Spleen (tissue), 11 donors: ENCODE data around the gene CHD9NB. TPM values are rescaled to one million over a fixed set of nuclear protein-coding genes. Genes with fewer than 3 reads are reported as not detected.
"Not testable (repeated sequence)": the region's sequence is repeated elsewhere in the genome, so short reads cannot be mapped to it uniquely, and the experiment has no call there.

ENCODE experiments used
- DNase-seq: peaks from one replicate; pipeline ENCODE4 v3.0.0-alpha.2; 2020
- H3K27ac ChIP-seq, 8 donors: fragments of 200-600 bp; sonication (generic) in 7 of 8; 1 replicate in 4 of 8; 2 replicates in 4 of 8; pipeline versions ENCODE4 v1.5.0 to v1.8.0; 2016 to 2021; ENCODE audit warnings: inconsistent platforms in 4 of 8, mild to moderate bottlenecking in 4 of 8, moderate library complexity in 1 of 8
- H3K27me3 ChIP-seq, 7 donors: fragments of 200-600 bp; sonication (generic) in 6 of 7; replicated peaks in 1 of 7; 1 replicate in 4 of 7; 2 replicates in 3 of 7; pipeline versions ENCODE4 v1.5.0 to v1.8.0; 2016 to 2021; ENCODE audit warnings: inconsistent platforms in 3 of 7, mild to moderate bottlenecking in 1 of 7
- H3K36me3 ChIP-seq, 6 donors: fragments of 200-600 bp; sonication (generic) in 5 of 6; 1 replicate in 4 of 6; 2 replicates in 2 of 6; pipeline versions ENCODE4 v1.5.0 to v1.8.0; 2016 to 2021; ENCODE audit warnings: inconsistent platforms in 2 of 6
- H3K4me1 ChIP-seq, 6 donors: fragments of 200-600 bp; sonication (generic) in 5 of 6; 1 replicate in 3 of 6; 2 replicates in 3 of 6; pipeline versions ENCODE4 v1.5.0 to v1.8.0; 2016 to 2021; ENCODE audit warnings: inconsistent platforms in 3 of 6
- H3K4me3 ChIP-seq, 8 donors: fragments of 200-600 bp; sonication (generic) in 7 of 8; 1 replicate in 4 of 8; 2 replicates in 4 of 8; pipeline versions ENCODE4 v1.5.0 to v1.8.0; 2016 to 2021; ENCODE audit warnings: inconsistent platforms in 4 of 8, mild to moderate bottlenecking in 4 of 8, moderate library complexity in 2 of 8
- H3K9me3 ChIP-seq, 8 donors: fragments of 200-600 bp; sonication (generic) in 7 of 8; 1 replicate in 4 of 8; 2 replicates in 4 of 8; pipeline versions ENCODE4 v1.5.0 to v1.8.0; 2016 to 2021; ENCODE audit warnings: inconsistent platforms in 4 of 8
- POLR2A ChIP-seq, 3 donors: fragments of 450-650 bp; IDR thresholded peaks; one replicate each; pipeline ENCODE4 v1.5.1; 2017; ENCODE audit warnings: antibody characterized with exemption in 3 of 3, mild to moderate bottlenecking in 1 of 3
- POLR2AphosphoS5 ChIP-seq, 3 donors: sonication (generic); formaldehyde crosslinking; IDR thresholded peaks; one replicate each; pipeline ENCODE4 v1.5.1; 2017; ENCODE audit warnings: antibody characterized with exemption in 3 of 3
- WGBS, 5 donors: extraction: QIAGEN DNeasy Blood & Tissue Kit in 3 of 5; methylation state at CpG; one replicate each; pipeline versions ENCODE4 v1.1.5 to v1.1.7; 2013 to 2018; 5-methylcytosine and 5-hydroxymethylcytosine counted together
- intact Hi-C: fragments of 100-400 bp; cut with DNase I; formaldehyde crosslinking; loops from one replicate; pipeline ENCODE4 v1.15.0; 2023; ENCODE audit warnings: low total_unique reads
- polyA plus RNA-seq, 3 donors: library from polyadenylated mRNA; stranded (reverse); fragments of 200-250 nt; gene quantifications; one replicate each; pipeline ENCODE4 v1.2.1, GENCODE V29; 2013
- total RNA-seq, 7 donors: library from RNA; depleted of rRNA in 3 of 7; stranded (reverse); fragments of >200 nt in 3 of 7; fragmentation: NEBNext Ultra II Directional in 4 of 7; extraction: Animal tissue kit (Norgen Biotek cat#: 25700) in 4 of 7; gene quantifications; one replicate each; pipeline versions ENCODE4 v1.1.0 to v1.2.1, GENCODE V29; 2016 to 2021
- TF ChIP-seq, protein P1 (sequence below), 11 experiments: fragments of 200-600 bp in 7 of 11; fragments of 450-650 bp in 4 of 11; sonication (generic) in 4 of 11; IDR thresholded peaks in 8 of 11; conservative IDR thresholded peaks in 3 of 11; 1 replicate in 7 of 11; 2 replicates in 4 of 11; pipeline versions ENCODE4 v1.4.0 to v1.8.0; 2016 to 2021; ENCODE audit warnings: antibody characterized with exemption in 11 of 11, inconsistent platforms in 4 of 11, mild to moderate bottlenecking in 1 of 11
- donor health status: healthy with polysubstance abuse.
- donor health status: DM: no; HTN: no; CAD: no; lungs with moderate emphysema.
- donor health status: DM: no; HTN: no; CAD: no.
- donor health status: Bipolar disorder and iron deficiency.
- donor health status: healthy.
- donor health status: DM: no; HTN: no; CAD: no.
- donor health status: DM: yes; HTN: yes; CAD: no.

CHD9NB gene
- total and polyA plus RNA-seq, 10 donors, result 0.10 to 0.27 TPM; not detected in 8

GRCh38 chr16:53054670-53055485 lies 2.2 kb upstream of the CHD9NB start, which contains the start of gene CHD9:
CHD9 (plus strand) TSS chr16:53054991; CDS start chr16:53156090, 101,099 bp downstream.
- intact Hi-C loops, result loop anchor here (10.0 kb wide), 4 partner anchors 80 to 230 kb away; no protein-coding TSS in a partner anchor
- Histone ChIP-seq H3K4me3 (peak within 1 kb of the TSS; percentile 55 to 79 (median 64)), H3K27me3 (no peaks in the 10 kb centered on the region), H3K9me3 (no peaks in the 10 kb centered on the region), H3K36me3 (no peaks in the 10 kb centered on the region), H3K27ac (peak within 1 kb of the TSS; percentile 76 to 90 (median 88)), H3K4me1 (peaks cover 21 to 60% (median 49%) of the 10 kb centered on the region in 6 donors)
- peak; percentile 95 for DNase-seq
- 0 to 1% (median 1%) methylated on average over 22 to 62 of the region's 62 CpGs for WGBS, 5 donors
- TF ChIP-seq POLR2AphosphoS5 (IDR thresholded peaks at IDR 0.05) (peak; percentile 77 to 88 (median 80)), POLR2A (IDR thresholded peaks at IDR 0.05) (peak in 1 of 3 donors; percentile 8)
- TF ChIP-seq, protein P1, sequence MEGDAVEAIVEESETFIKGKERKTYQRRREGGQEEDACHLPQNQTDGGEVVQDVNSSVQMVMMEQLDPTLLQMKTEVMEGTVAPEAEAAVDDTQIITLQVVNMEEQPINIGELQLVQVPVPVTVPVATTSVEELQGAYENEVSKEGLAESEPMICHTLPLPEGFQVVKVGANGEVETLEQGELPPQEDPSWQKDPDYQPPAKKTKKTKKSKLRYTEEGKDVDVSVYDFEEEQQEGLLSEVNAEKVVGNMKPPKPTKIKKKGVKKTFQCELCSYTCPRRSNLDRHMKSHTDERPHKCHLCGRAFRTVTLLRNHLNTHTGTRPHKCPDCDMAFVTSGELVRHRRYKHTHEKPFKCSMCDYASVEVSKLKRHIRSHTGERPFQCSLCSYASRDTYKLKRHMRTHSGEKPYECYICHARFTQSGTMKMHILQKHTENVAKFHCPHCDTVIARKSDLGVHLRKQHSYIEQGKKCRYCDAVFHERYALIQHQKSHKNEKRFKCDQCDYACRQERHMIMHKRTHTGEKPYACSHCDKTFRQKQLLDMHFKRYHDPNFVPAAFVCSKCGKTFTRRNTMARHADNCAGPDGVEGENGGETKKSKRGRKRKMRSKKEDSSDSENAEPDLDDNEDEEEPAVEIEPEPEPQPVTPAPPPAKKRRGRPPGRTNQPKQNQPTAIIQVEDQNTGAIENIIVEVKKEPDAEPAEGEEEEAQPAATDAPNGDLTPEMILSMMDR (IDR thresholded peaks at IDR 0.05 in 8 of 11, conservative IDR thresholded peaks at IDR 0.05 in 3 of 11), result peak; percentile 98 to 100 (median 99)

GRCh38 chr16:53053967-53054669 lies 1.4 kb upstream of the CHD9NB start:
- DNase-seq, result no peak
- no peaks in the 10 kb centered on the region for H3K27me3 ChIP-seq
- WGBS, 5 donors, result 51 to 59% (median 56%) methylated on average over 13 of the region's 13 CpGs
- intact Hi-C loops, result loop anchor here (10.0 kb wide), 4 partner anchors 81 to 231 kb away; no protein-coding TSS in a partner anchor
- no peaks in the 10 kb centered on the region for H3K36me3 ChIP-seq
- no peak for TF ChIP-seq POLR2A (IDR thresholded peaks at IDR 0.05)
- TF ChIP-seq, protein P1 (IDR thresholded peaks at IDR 0.05 in 8 of 11, conservative IDR thresholded peaks at IDR 0.05 in 3 of 11), result no peak
- H3K27ac ChIP-seq, result peak overlapping the region; percentile 76 to 90 (median 88)
- H3K9me3 ChIP-seq, result no peaks in the 10 kb centered on the region
- peak overlapping the region; percentile 55 to 79 (median 64) for H3K4me3 ChIP-seq
- H3K4me1 ChIP-seq, result peaks cover 21 to 53% (median 48%) of the 10 kb centered on the region in 6 donors

GRCh38 chr16:53051255-53051654 lies 1.4 kb downstream of the CHD9NB start:
- 89 to 97% (median 94%) methylated on average over 2 to 4 of the region's 4 CpGs for WGBS, 5 donors
- DNase-seq, H3K36me3 ChIP-seq, H3K27me3 ChIP-seq, H3K9me3 ChIP-seq, H3K4me3 ChIP-seq, H3K27ac ChIP-seq: not testable (repeated sequence)
- intact Hi-C loops, result loop anchor here (10.0 kb wide), 4 partner anchors 84 to 234 kb away; no protein-coding TSS in a partner anchor
- peaks cover 11 to 24% (median 21%) of the 10 kb centered on the region in 6 donors for H3K4me1 ChIP-seq

- no peak for TF ChIP-seq POLR2AphosphoS5 (IDR thresholded peaks at IDR 0.05)
- TF ChIP-seq, protein P1 (IDR thresholded peaks at IDR 0.05 in 8 of 11, conservative IDR thresholded peaks at IDR 0.05 in 3 of 11), result no peak
- TF ChIP-seq POLR2A (IDR thresholded peaks at IDR 0.05), result no peak
- Histone ChIP-seq H3K9me3 (no peaks in the 10 kb centered on the region), H3K4me1 (no peaks in the 10 kb centered on the region), H3K27ac (no peak overlapping the region), H3K27me3 (peaks cover 0 to 8% (median 0%) of the 10 kb centered on the region in 7 donors), H3K4me3 (no peak overlapping the region), H3K36me3 (no peaks in the 10 kb centered on the region)
- no peak for DNase-seq
- WGBS, 5 donors, result 91 to 97% (median 93%) methylated on average over 4 of the region's 4 CpGs
- intact Hi-C loops, result no loop called here
Observed at GRCh38 chr16:53048139-53048915, 4.4 kb downstream of the CHD9NB start.

- H3K4me3 ChIP-seq, DNase-seq, intact Hi-C loops, H3K4me1 ChIP-seq, H3K9me3 ChIP-seq, H3K27ac ChIP-seq, H3K36me3 ChIP-seq, H3K27me3 ChIP-seq: not testable (repeated sequence)
- 89 to 94% (median 90%) methylated on average over 5 of the region's 5 CpGs for WGBS, 5 donors
Observed at GRCh38 chr16:53047515-53047914, 5.2 kb downstream of the CHD9NB start.
